CD4-positive, alpha-beta memory T cell (primary cell): ENCODE measurements around the gene AXDND1. TPM values are rescaled to one million over a fixed set of nuclear protein-coding genes. Genes with fewer than 3 reads are reported as not detected.
A peak's percentile ranks its signal among the peaks of the same experiment; 100 is the strongest.
"Not testable (repeated sequence)": the region's sequence is repeated elsewhere in the genome, so short reads cannot be mapped to it uniquely, and the experiment has no call there.

Source experiments
- CTCF ChIA-PET: fragments of 350-600 bp; sonication (Branson Sonifier 250); formaldehyde crosslinking; loops from one replicate; lab custom pipeline; 2021; ENCODE audit warnings: inconsistent platforms; ENCODE audit not compliant: partially characterized antibody; lab: Charles Lee
- POLR2A ChIA-PET: fragments of 350-600 bp; sonication (Branson Sonifier 250); formaldehyde crosslinking; loops from one replicate; lab custom pipeline; 2021; ENCODE audit not compliant: partially characterized antibody; lab: Charles Lee
- DNase-seq, 5 donors: peaks; one replicate each; pipeline versions ENCODE4 v3.0.0 to v3.0.0-alpha.2; 2020 to 2022; ENCODE audit warnings: mixed read lengths in 1 of 5
- H3K27ac ChIP-seq: one replicate; pipeline ENCODE4 v1.7.0; 2013; ENCODE audit warnings: low read depth, low read length
- H3K27me3 ChIP-seq: 2 replicates; pipeline ENCODE4 v1.7.0; 2013; ENCODE audit warnings: mild to moderate bottlenecking, low read length, moderate library complexity; ENCODE audit not compliant: insufficient read depth
- H3K36me3 ChIP-seq: 2 replicates; pipeline ENCODE4 v1.7.0; 2013; ENCODE audit warnings: mild to moderate bottlenecking, low read length, moderate library complexity; ENCODE audit not compliant: insufficient read depth
- H3K4me1 ChIP-seq: 2 replicates; pipeline ENCODE4 v1.7.0; 2013; ENCODE audit warnings: mild to moderate bottlenecking, low read length, moderate library complexity; ENCODE audit not compliant: insufficient read depth
- H3K4me3 ChIP-seq, 2 donors: one replicate each; pipeline ENCODE4 v1.7.0; 2013; ENCODE audit warnings: low read length in 2 of 2, mild to moderate bottlenecking in 1 of 2
- H3K9me3 ChIP-seq, 2 donors: one replicate each; pipeline ENCODE4 v1.7.0; 2013; ENCODE audit warnings: low read length in 2 of 2, control low read depth in 1 of 2; ENCODE audit not compliant: control insufficient read depth in 1 of 2
- H3K27ac Mint-ChIP-seq, 7 donors: one replicate each; pipeline ENCODE4 v1.8.0; 2020 to 2021; ENCODE audit warnings: mixed read lengths in 7 of 7, mild to moderate bottlenecking in 6 of 7, inconsistent platforms in 3 of 7, moderate library complexity in 3 of 7
- H3K27me3 Mint-ChIP-seq, 2 donors: one replicate each; pipeline ENCODE4 v1.8.0; 2020 to 2021; ENCODE audit warnings: mixed read lengths in 2 of 2
- H3K36me3 Mint-ChIP-seq, 2 donors: one replicate each; pipeline ENCODE4 v1.8.0; 2020 to 2021; ENCODE audit warnings: mixed read lengths in 2 of 2, inconsistent platforms in 1 of 2, mild to moderate bottlenecking in 1 of 2
- H3K4me1 Mint-ChIP-seq, 4 donors: one replicate each; pipeline ENCODE4 v1.8.0; 2020 to 2021; ENCODE audit warnings: mixed read lengths in 4 of 4, mild to moderate bottlenecking in 1 of 4
- H3K4me3 Mint-ChIP-seq, 8 donors: one replicate each; pipeline ENCODE4 v1.8.0; 2020 to 2021; ENCODE audit warnings: mixed read lengths in 8 of 8, mild to moderate bottlenecking in 7 of 8, moderate library complexity in 6 of 8, inconsistent platforms in 3 of 8
- H3K9me3 Mint-ChIP-seq, 8 donors: one replicate each; pipeline ENCODE4 v1.8.0; 2020 to 2021; ENCODE audit warnings: mixed read lengths in 8 of 8, mild to moderate bottlenecking in 5 of 8, inconsistent platforms in 3 of 8, moderate library complexity in 1 of 8
- intact Hi-C: fragments of 100-400 bp; cut with micrococcal nuclease; formaldehyde crosslinking; loops from one replicate; pipeline ENCODE4 v1.15.1; 2023
- polyA plus RNA-seq, 2 donors: library from polyadenylated mRNA; unstranded; fragments of 300-500 nt; fragmentation: Illumina TruSeq; gene quantifications; one replicate each; pipeline ENCODE4 v1.2.3, GENCODE V29; 2021
- total RNA-seq, 2 experiments: library from RNA; stranded (reverse); gene quantifications; one replicate each; pipeline ENCODE4 v1.2.3, GENCODE V29; 2021

AXDND1 gene
- total and polyA plus RNA-seq, 4 experiments from 2014 or later, result 0.44 to 1.3 TPM; not detected in 2

- H3K4me3 ChIP-seq, H3K27ac Mint-ChIP-seq, H3K27me3 ChIP-seq, H3K36me3 ChIP-seq, H3K27ac ChIP-seq, H3K4me3 Mint-ChIP-seq, DNase-seq, H3K4me1 Mint-ChIP-seq, intact Hi-C loops, H3K36me3 Mint-ChIP-seq, H3K9me3 ChIP-seq, H3K4me1 ChIP-seq, POLR2A ChIA-PET, H3K27me3 Mint-ChIP-seq, CTCF ChIA-PET: not testable (repeated sequence)
- H3K9me3 Mint-ChIP-seq, result peaks cover 0 to 18% (median 5%) of the 10 kb centered on the region in 8 donors
These were observed 93.9 kb downstream of the AXDND1 start for GRCh38 chr1:179459606-179460206.

DNA sequence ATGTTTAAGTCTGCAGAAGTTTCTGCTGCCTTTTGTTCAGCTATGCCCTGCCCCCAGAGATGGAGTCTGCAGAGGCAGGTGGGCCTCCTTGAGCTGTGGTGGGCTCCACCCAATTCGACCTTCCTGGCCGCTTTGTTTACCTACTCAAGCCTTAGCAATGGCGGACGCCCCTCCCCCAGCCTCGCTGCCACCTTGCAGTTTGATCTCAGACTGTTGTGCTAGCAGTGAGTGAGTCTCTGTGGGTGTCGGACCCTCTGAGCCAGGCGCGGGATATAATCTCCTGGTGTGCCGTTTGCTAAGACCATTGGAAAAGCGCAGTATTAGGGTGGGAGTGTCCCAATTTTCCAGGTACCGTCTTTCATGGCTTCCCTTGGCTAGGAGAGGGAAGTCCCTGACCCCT is 99.9 kb downstream of the AXDND1 start:
- H3K9me3 ChIP-seq, CTCF ChIA-PET, H3K4me3 ChIP-seq, H3K36me3 ChIP-seq, DNase-seq, H3K4me1 Mint-ChIP-seq, intact Hi-C loops, POLR2A ChIA-PET, H3K27me3 ChIP-seq, H3K27ac Mint-ChIP-seq, H3K4me1 ChIP-seq, H3K27ac ChIP-seq, H3K27me3 Mint-ChIP-seq, H3K36me3 Mint-ChIP-seq: not testable (repeated sequence)
- H3K4me3 Mint-ChIP-seq, result peak overlapping the region in 1 of 8 donors; percentile 54
- peaks cover 0 to 24% (median 10%) of the 10 kb centered on the region in 8 donors for H3K9me3 Mint-ChIP-seq

DNA sequence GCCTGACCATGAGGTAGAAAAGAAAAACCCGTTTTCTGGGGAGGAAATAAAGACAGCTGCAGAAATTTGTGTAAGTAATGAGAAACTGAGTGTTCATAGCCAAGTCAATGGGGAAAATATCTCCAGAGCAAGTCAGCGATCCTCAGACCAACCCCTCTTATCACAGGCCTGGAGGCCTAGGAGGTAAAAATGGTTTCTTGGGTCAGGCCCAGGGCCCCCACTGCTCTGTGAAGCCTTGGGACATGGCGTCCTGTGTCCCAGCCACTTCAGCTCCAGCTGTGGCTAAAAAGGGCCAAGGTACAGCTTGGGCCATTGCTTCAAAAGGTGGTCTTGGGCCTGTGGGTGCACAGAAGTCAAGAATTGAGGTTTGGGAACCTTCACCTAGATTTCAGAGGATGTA is 108.9 kb downstream of the AXDND1 start:
- no peaks in the 10 kb centered on the region for H3K4me1 Mint-ChIP-seq
- peaks cover 1 to 2% of the 10 kb centered on the region in 2 donors for H3K27me3 Mint-ChIP-seq

DNA sequence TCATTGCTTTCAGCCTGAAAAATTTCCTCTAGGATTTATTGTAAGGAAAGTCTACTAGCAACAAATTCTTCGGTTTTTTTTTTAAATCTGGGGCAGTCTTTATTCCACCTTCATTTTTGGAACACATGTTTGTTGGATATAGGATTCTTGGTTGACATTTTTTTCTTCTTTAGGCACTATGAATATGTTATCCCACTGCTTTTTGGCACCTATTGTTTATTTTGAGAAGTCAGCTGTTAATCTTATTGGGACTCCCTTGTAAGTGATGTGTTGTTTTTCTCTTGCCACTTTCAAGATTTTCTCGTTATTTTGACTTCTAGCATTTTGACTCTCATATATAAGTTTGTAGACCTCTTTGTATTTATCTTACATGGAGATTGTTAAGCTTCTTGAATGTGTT is 110.7 kb downstream of the AXDND1 start:
- Mint-ChIP-seq H3K4me3 (no peak overlapping the region), H3K27me3 (peaks cover 1 to 2% of the 10 kb centered on the region in 2 donors), H3K36me3 (peaks cover 6 to 7% of the 10 kb centered on the region in 2 donors), H3K9me3 (peaks cover 5 to 65% (median 54%) of the 10 kb centered on the region in 8 donors), H3K27ac (peak overlapping the region in 1 of 7 donors; percentile 50), H3K4me1 (no peaks in the 10 kb centered on the region)
- DNase-seq, result no peak
- ChIA-PET POLR2A (no interaction called here), CTCF (no interaction called here)
- H3K27me3 ChIP-seq, result no peaks in the 10 kb centered on the region
- intact Hi-C loops, result no loop called here
- no peak overlapping the region for H3K27ac ChIP-seq
- no peaks in the 10 kb centered on the region for H3K4me1 ChIP-seq
- no peak overlapping the region for H3K4me3 ChIP-seq
- no peaks in the 10 kb centered on the region for H3K36me3 ChIP-seq
- peaks cover 0 to 10% of the 10 kb centered on the region in 2 donors for H3K9me3 ChIP-seq

More for the DNA sequence above, 108.9 kb downstream of the AXDND1 start:
- peaks cover under 1 to 54% (median 45%) of the 10 kb centered on the region in 8 donors for H3K9me3 Mint-ChIP-seq
- no peak overlapping the region for H3K27ac Mint-ChIP-seq
- ChIA-PET CTCF (no interaction called here), POLR2A (no interaction called here)
- Histone ChIP-seq H3K4me1 (no peaks in the 10 kb centered on the region), H3K27me3 (no peaks in the 10 kb centered on the region), H3K9me3 (peaks cover 0 to 10% of the 10 kb centered on the region in 2 donors), H3K4me3 (no peak overlapping the region), H3K36me3 (no peaks in the 10 kb centered on the region), H3K27ac (no peak overlapping the region)
- DNase-seq, result no peak
- intact Hi-C loops, result no loop called here
- H3K36me3 Mint-ChIP-seq, result peaks cover 4 to 5% of the 10 kb centered on the region in 2 donors
- H3K4me3 Mint-ChIP-seq, result no peak overlapping the region

DNA sequence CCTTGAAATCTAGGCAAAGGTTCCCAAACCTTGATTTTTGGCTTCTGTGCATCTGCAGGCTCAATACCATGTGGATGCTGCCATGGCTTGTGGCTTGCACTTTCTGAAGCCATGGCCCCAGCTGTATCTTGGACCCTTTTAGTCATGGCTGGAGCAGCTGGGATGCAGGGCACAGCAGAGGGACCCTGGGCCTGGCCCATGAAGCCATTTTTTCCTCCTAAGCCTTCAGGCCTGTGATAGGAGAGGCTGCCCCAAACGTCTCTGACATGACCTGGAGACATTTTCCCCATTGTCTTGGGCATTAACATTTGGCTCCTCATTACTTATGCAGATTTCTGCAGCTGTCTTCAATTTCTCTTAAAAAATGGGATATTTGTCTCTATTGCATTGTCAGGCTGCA is 112.6 kb downstream of the AXDND1 start:
- Histone ChIP-seq H3K4me1 (no peaks in the 10 kb centered on the region), H3K4me3 (no peak overlapping the region), H3K27me3 (no peaks in the 10 kb centered on the region), H3K27ac (no peak overlapping the region), H3K36me3 (no peaks in the 10 kb centered on the region), H3K9me3 (peaks cover 0 to 10% of the 10 kb centered on the region in 2 donors)
- no peak for DNase-seq
- H3K27ac Mint-ChIP-seq, result no peak overlapping the region
- ChIA-PET CTCF (no interaction called here), POLR2A (no interaction called here)
- H3K36me3 Mint-ChIP-seq, result peaks cover 7 to 9% of the 10 kb centered on the region in 2 donors
- no peak overlapping the region for H3K4me3 Mint-ChIP-seq
- no peaks in the 10 kb centered on the region for H3K4me1 Mint-ChIP-seq
- intact Hi-C loops, result no loop called here
- H3K9me3 Mint-ChIP-seq, result peaks cover 5 to 65% (median 60%) of the 10 kb centered on the region in 8 donors
- H3K27me3 Mint-ChIP-seq, result peaks cover 1 to 2% of the 10 kb centered on the region in 2 donors

GRCh38 chr1:179490611-179491010 is 124.8 kb downstream of the AXDND1 start:
- Histone ChIP-seq H3K27me3 (no peaks in the 10 kb centered on the region), H3K4me1 (no peaks in the 10 kb centered on the region), H3K4me3 (no peak overlapping the region), H3K9me3 (no peaks in the 10 kb centered on the region), H3K27ac (no peak overlapping the region), H3K36me3 (no peaks in the 10 kb centered on the region)
- Mint-ChIP-seq H3K27me3 (peaks cover 0 to 1% of the 10 kb centered on the region in 2 donors), H3K4me3 (no peak overlapping the region), H3K36me3 (no peaks in the 10 kb centered on the region), H3K9me3 (peaks cover 2 to 28% (median 11%) of the 10 kb centered on the region in 8 donors), H3K4me1 (no peaks in the 10 kb centered on the region), H3K27ac (no peak overlapping the region)
- ChIA-PET CTCF (no interaction called here), POLR2A (no interaction called here)
- intact Hi-C loops, result no loop called here
- no peak for DNase-seq

- no peak for DNase-seq
- H3K27ac Mint-ChIP-seq, result no peak overlapping the region
- Histone ChIP-seq H3K4me1 (no peaks in the 10 kb centered on the region), H3K27me3 (no peaks in the 10 kb centered on the region), H3K27ac (no peak overlapping the region), H3K9me3 (no peaks in the 10 kb centered on the region), H3K36me3 (no peaks in the 10 kb centered on the region), H3K4me3 (no peak overlapping the region)
- POLR2A ChIA-PET, result no interaction called here
- no peaks in the 10 kb centered on the region for H3K36me3 Mint-ChIP-seq
- CTCF ChIA-PET, result no interaction called here
- peaks cover 0 to 8% (median 5%) of the 10 kb centered on the region in 8 donors for H3K9me3 Mint-ChIP-seq
- peaks cover 2 to 4% of the 10 kb centered on the region in 2 donors for H3K27me3 Mint-ChIP-seq
- no peaks in the 10 kb centered on the region for H3K4me1 Mint-ChIP-seq
- intact Hi-C loops, result no loop called here
- H3K4me3 Mint-ChIP-seq, result no peak overlapping the region
These were observed 127.6 kb downstream of the AXDND1 start for GRCh38 chr1:179493323-179493722.
